Measurements from ENCODE around the gene NACC1. TPM values are rescaled to one million over a fixed set of nuclear protein-coding genes. Genes with fewer than 3 reads are reported as not detected.

The NACC1 gene
- polyA plus RNA-seq, 1 donor (not counting 4 experiments of a cell fraction or from before 2014, with no cell fraction given), result 32.9 TPM

- Histone ChIP-seq H3K36me3 (ENCODE audit: control insufficient read depth in 2 of 2, extremely low read depth in 1 of 2, insufficient read depth in 2 of 2, low read length in 2 of 2) (peaks cover 6 to 15% of the 10 kb centered on the region in 2 experiments), H3K4me1 (ENCODE audit: control insufficient read depth, extremely low read depth, insufficient read depth, low read length) (peaks cover 5% of the 10 kb centered on the region), H3K27me3 (ENCODE audit: control insufficient read depth, extremely low read depth, insufficient read depth, low read length) (no peaks in the 10 kb centered on the region), H3K4me3 (ENCODE audit: control insufficient read depth in 2 of 3, extremely low read depth in 1 of 3, insufficient read depth in 2 of 3, low read depth in 1 of 3, low read length in 3 of 3) (no peak overlapping the region), H3K9me1 (ENCODE audit: control insufficient read depth, extremely low read depth, insufficient read depth, low read length) (no peaks in the 10 kb centered on the region), H3K4me2 (ENCODE audit: control insufficient read depth, extremely low read depth, insufficient read depth, low read depth, low read length) (no peak overlapping the region), H4K20me1 (ENCODE audit: control insufficient read depth, extremely low read depth, insufficient read depth, low read length) (no peaks in the 10 kb centered on the region), H3K9me3 (ENCODE audit: control insufficient read depth, low read depth, low read length) (no peaks in the 10 kb centered on the region), H3K27ac (ENCODE audit: control insufficient read depth, insufficient read depth, low read length) (no peak overlapping the region), H2AFZ (ENCODE audit: control insufficient read depth, low read length) (no peak overlapping the region), H3K79me2 (ENCODE audit: control insufficient read depth, insufficient read depth, low read length) (no peaks in the 10 kb centered on the region), H3K9ac (ENCODE audit: control insufficient read depth, extremely low read depth, insufficient read depth, low read length) (no peak overlapping the region)
- FAIRE-seq (no peak), DNase-seq (ENCODE audit: low read depth, low spot score) (no peak)
- dilution Hi-C loops (cut with MboI; ENCODE audit: extremely low pct_ligation_motif_present, low sequenced_read_pairs), result no loop called here
- TF ChIP-seq EZH2 (IDR thresholded peaks at IDR 0.05; ENCODE audit: low read length) (no peak), CTCF (optimal IDR thresholded peaks at IDR 0.05 in 1 of 3, IDR thresholded peaks at IDR 0.05 in 1 of 3, conservative IDR thresholded peaks at IDR 0.05 in 1 of 3; ENCODE audit: extremely low read depth in 1 of 3, insufficient read depth in 2 of 3, low read length in 3 of 3) (no peak)
Measured at GRCh38 chr19:13104848-13105711, 13.0 kb upstream of the NACC1 start.

- Histone ChIP-seq H4K20me1 (ENCODE audit: control insufficient read depth, extremely low read depth, insufficient read depth, low read length) (no peaks in the 10 kb centered on the region), H3K4me2 (ENCODE audit: control insufficient read depth, extremely low read depth, insufficient read depth, low read depth, low read length) (no peak overlapping the region), H3K9me1 (ENCODE audit: control insufficient read depth, extremely low read depth, insufficient read depth, low read length) (no peaks in the 10 kb centered on the region), H3K27ac (ENCODE audit: control insufficient read depth, insufficient read depth, low read length) (no peak overlapping the region), H3K4me3 (ENCODE audit: control insufficient read depth in 2 of 3, extremely low read depth in 1 of 3, insufficient read depth in 2 of 3, low read depth in 1 of 3, low read length in 3 of 3) (no peak overlapping the region), H3K4me1 (ENCODE audit: control insufficient read depth, extremely low read depth, insufficient read depth, low read length) (no peaks in the 10 kb centered on the region), H2AFZ (ENCODE audit: control insufficient read depth, low read length) (no peak overlapping the region), H3K36me3 (ENCODE audit: control insufficient read depth in 2 of 2, extremely low read depth in 1 of 2, insufficient read depth in 2 of 2, low read length in 2 of 2) (peaks cover 15 to 22% of the 10 kb centered on the region in 2 experiments), H3K9me3 (ENCODE audit: control insufficient read depth, low read depth, low read length) (no peaks in the 10 kb centered on the region), H3K9ac (ENCODE audit: control insufficient read depth, extremely low read depth, insufficient read depth, low read length) (no peak overlapping the region), H3K27me3 (ENCODE audit: control insufficient read depth, extremely low read depth, insufficient read depth, low read length) (no peaks in the 10 kb centered on the region), H3K79me2 (ENCODE audit: control insufficient read depth, insufficient read depth, low read length) (no peaks in the 10 kb centered on the region)
- no peak for FAIRE-seq
- dilution Hi-C loops (cut with MboI; ENCODE audit: extremely low pct_ligation_motif_present, low sequenced_read_pairs), result no loop called here
- TF ChIP-seq CTCF (optimal IDR thresholded peaks at IDR 0.05 in 1 of 3, IDR thresholded peaks at IDR 0.05 in 1 of 3, conservative IDR thresholded peaks at IDR 0.05 in 1 of 3; ENCODE audit: extremely low read depth in 1 of 3, insufficient read depth in 2 of 3, low read length in 3 of 3), result no peak
- TF ChIP-seq EZH2 (IDR thresholded peaks at IDR 0.05; ENCODE audit: low read length), result no peak
- DNase-seq (ENCODE audit: low read depth, low spot score), result no peak
Measured at GRCh38 chr19:13109361-13110098, 8.5 kb upstream of the NACC1 start.
